Mucosa of descending colon (tissue), 3 donors: Measurements from ENCODE around the gene MS4A15. TPM values are rescaled to one million over a fixed set of nuclear protein-coding genes. Genes with fewer than 3 reads are reported as not detected.

Source experiments
- ATAC-seq: fragments of 200-7000 bp; cut with Tn5 transposase; one replicate; pipeline ENCODE4 v1.9.1; 2020; ENCODE audit warnings: mild to moderate bottlenecking, moderate library complexity
- DNase-seq, 3 donors: peaks; one replicate each; pipeline ENCODE4 v3.0.0-alpha.2; 2020
- H3K36me3 ChIP-seq: fragments of 200-600 bp; one replicate; pipeline ENCODE4 v1.8.0; 2021; ENCODE audit warnings: low read depth, mild to moderate bottlenecking
- H3K4me1 ChIP-seq: fragments of 200-600 bp; one replicate; pipeline ENCODE4 v1.8.0; 2021; ENCODE audit warnings: low read depth, mild to moderate bottlenecking
- H3K4me3 ChIP-seq: fragments of 200-600 bp; one replicate; pipeline ENCODE4 v1.8.0; 2021; ENCODE audit warnings: mild to moderate bottlenecking
- H3K9me3 ChIP-seq: fragments of 200-600 bp; one replicate; pipeline ENCODE4 v1.8.0; 2021; ENCODE audit warnings: mild to moderate bottlenecking
- CTCF ChIP-seq: fragments of 200-600 bp; IDR thresholded peaks from one replicate; pipeline ENCODE4 v1.8.0; 2022; ENCODE audit warnings: antibody characterized with exemption, mild to moderate bottlenecking
- intact Hi-C, 2 donors: fragments of 100-400 bp; cut with DNase I in 1 of 2; cut with micrococcal nuclease in 1 of 2; formaldehyde crosslinking; loops; one replicate each; pipeline versions ENCODE4 v1.11.0 to v1.11.1; 2022; cut with DNase I, micrococcal nuclease
- total RNA-seq, 3 donors: library from RNA; stranded (reverse); fragmentation: NEBNext Ultra II Directional in 2 of 3; extraction: Animal tissue kit (Norgen Biotek cat#: 25700) in 2 of 3; gene quantifications; one replicate each; pipeline versions ENCODE4 v1.2.1 to v1.2.4, GENCODE V29; 2021 to 2023
- donor health status: DM: no; HTN: no; CAD: no; lungs with moderate emphysema.
- donor health status: DM: no; HTN: no; CAD: no.
- donor health status: DM: no; HTN: yes; CAD: no.

MS4A15 gene
- total RNA-seq, 3 donors from 2014 or later: 0.38 TPM; not detected in 2

GRCh38 chr11:60775420-60775961 lies 18.8 kb downstream of the MS4A15 start:
- H3K4me3 ChIP-seq: no peak overlapping the region
- H3K9me3 ChIP-seq: no peaks in the 10 kb centered on the region
- DNase-seq (peak; percentile 61 to 94 (median 71)), ATAC-seq (peak; percentile 96)
- no peaks in the 10 kb centered on the region for H3K36me3 ChIP-seq
- TF ChIP-seq CTCF: peak; percentile 89
- intact Hi-C loops: no loop called here
- no peaks in the 10 kb centered on the region for H3K4me1 ChIP-seq

- intact Hi-C loops: no loop called here
- no peak for DNase-seq
- ATAC-seq: no peak
- H3K4me1 ChIP-seq: no peaks in the 10 kb centered on the region
- no peak for TF ChIP-seq CTCF
- no peaks in the 10 kb centered on the region for H3K36me3 ChIP-seq
- no peak overlapping the region for H3K4me3 ChIP-seq
- no peaks in the 10 kb centered on the region for H3K9me3 ChIP-seq
These were observed 19.5 kb downstream of the MS4A15 start for GRCh38 chr11:60776167-60776566.

- intact Hi-C loops: no loop called here
- Histone ChIP-seq H3K4me3 (no peak overlapping the region), H3K9me3 (no peaks in the 10 kb centered on the region), H3K4me1 (no peaks in the 10 kb centered on the region), H3K36me3 (no peaks in the 10 kb centered on the region)
- no peak for ATAC-seq
- TF ChIP-seq CTCF: no peak
- DNase-seq: no peak
These were observed 20.4 kb downstream of the MS4A15 start for GRCh38 chr11:60777106-60777505.

GRCh38 chr11:60777572-60777971 lies 20.9 kb downstream of the MS4A15 start:
- ATAC-seq (no peak), DNase-seq (no peak)
- H3K36me3 ChIP-seq: no peaks in the 10 kb centered on the region
- intact Hi-C loops: no loop called here
- no peak overlapping the region for H3K4me3 ChIP-seq
- no peak for TF ChIP-seq CTCF
- H3K4me1 ChIP-seq: no peaks in the 10 kb centered on the region
- no peaks in the 10 kb centered on the region for H3K9me3 ChIP-seq

GRCh38 chr11:60780065-60780464 lies 23.4 kb downstream of the MS4A15 start:
- ATAC-seq (no peak), DNase-seq (no peak)
- Histone ChIP-seq H3K4me1 (no peaks in the 10 kb centered on the region), H3K36me3 (no peaks in the 10 kb centered on the region), H3K4me3 (no peak overlapping the region), H3K9me3 (no peaks in the 10 kb centered on the region)
- no peak for TF ChIP-seq CTCF
- intact Hi-C loops: no loop called here

- DNase-seq: no peak
- no peaks in the 10 kb centered on the region for H3K4me1 ChIP-seq
- no peak for ATAC-seq
- H3K36me3 ChIP-seq: no peaks in the 10 kb centered on the region
- no peaks in the 10 kb centered on the region for H3K9me3 ChIP-seq
- TF ChIP-seq CTCF: no peak
- no peak overlapping the region for H3K4me3 ChIP-seq
- intact Hi-C loops: no loop called here
These were observed 24.1 kb downstream of the MS4A15 start for GRCh38 chr11:60780774-60781173.
